Measurements from ENCODE around the gene PHF2. TPM values are rescaled to one million over a fixed set of nuclear protein-coding genes. Genes with fewer than 3 reads are reported as not detected.
A peak's percentile ranks its signal among the peaks of the same experiment; 100 is the strongest.

The PHF2 gene
- total RNA-seq, 1 donor from 2014 or later = 22.9 TPM

DNA sequence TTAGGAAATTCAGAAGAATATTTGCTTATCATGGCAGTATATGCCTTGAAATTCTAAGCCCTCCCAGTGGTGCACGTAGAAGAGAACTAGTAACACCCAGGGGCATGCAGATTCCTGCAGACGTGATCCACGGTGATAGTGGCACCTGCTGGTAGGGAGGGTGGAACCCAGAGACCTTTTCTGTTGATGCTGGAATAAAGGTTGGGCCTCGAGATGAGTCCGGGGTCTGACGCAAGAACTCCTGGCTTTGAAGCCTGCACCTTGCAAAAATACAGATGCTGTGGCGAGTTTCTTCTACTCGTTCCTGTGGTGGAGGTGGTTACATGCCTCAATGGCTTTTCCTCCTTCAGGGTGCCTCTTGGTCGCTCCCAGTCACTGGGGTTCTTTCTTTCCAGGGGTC, 39.5 kb upstream of the PHF2 start:
- Mint-ChIP-seq H3K9me3 (ENCODE audit: unreplicated experiment) (peaks cover 8% of the 10 kb centered on the region), H3K27me3 (ENCODE audit: unreplicated experiment) (peaks cover 12% of the 10 kb centered on the region), H3K36me3 (ENCODE audit: unreplicated experiment) (peaks cover 3% of the 10 kb centered on the region), H3K4me1 (ENCODE audit: low read depth, unreplicated experiment) (peaks cover 27% of the 10 kb centered on the region), H3K4me3 (ENCODE audit: unreplicated experiment) (peak overlapping the region; percentile 43), H3K27ac (ENCODE audit: unreplicated experiment) (peak overlapping the region; percentile 84)
- no peak for DNase-seq
- no peak for TF ChIP-seq CTCF (IDR thresholded peaks at IDR 0.05; ENCODE audit: partially characterized antibody, unreplicated experiment)

GRCh38 chr9:93540305-93540704, 36.1 kb upstream of the PHF2 start:
- no peak for TF ChIP-seq CTCF (IDR thresholded peaks at IDR 0.05; ENCODE audit: partially characterized antibody, unreplicated experiment)
- Mint-ChIP-seq H3K4me1 (ENCODE audit: low read depth, unreplicated experiment) (peaks cover 22% of the 10 kb centered on the region), H3K9me3 (ENCODE audit: unreplicated experiment) (peaks cover 8% of the 10 kb centered on the region), H3K27me3 (ENCODE audit: unreplicated experiment) (peaks cover 10% of the 10 kb centered on the region), H3K36me3 (ENCODE audit: unreplicated experiment) (no peaks in the 10 kb centered on the region), H3K4me3 (ENCODE audit: unreplicated experiment) (no peak overlapping the region), H3K27ac (ENCODE audit: unreplicated experiment) (no peak overlapping the region)
- DNase-seq = no peak

DNA sequence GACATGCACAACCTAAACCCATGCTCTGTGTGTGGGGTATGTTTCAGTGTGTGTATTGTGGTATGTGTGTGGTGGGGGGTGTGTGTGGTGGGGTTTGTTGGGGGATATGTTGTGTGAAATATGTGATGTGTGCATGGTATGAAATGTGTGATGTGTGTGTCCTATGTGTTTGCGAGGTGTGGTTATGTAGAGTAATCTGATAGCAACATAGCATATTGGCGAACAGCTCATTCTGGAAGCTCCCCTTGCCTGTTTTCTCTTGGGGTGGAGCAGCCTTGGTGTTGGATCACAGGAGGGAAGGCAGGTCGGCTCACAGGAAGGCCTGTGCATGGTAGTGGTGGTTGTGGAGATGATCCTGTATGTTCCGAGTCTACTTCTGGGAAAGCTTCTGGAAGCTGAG, 35.4 kb upstream of the PHF2 start:
- no peak for TF ChIP-seq CTCF (IDR thresholded peaks at IDR 0.05; ENCODE audit: partially characterized antibody, unreplicated experiment)
- peaks cover 16% of the 10 kb centered on the region for H3K4me1 Mint-ChIP-seq (ENCODE audit: low read depth, unreplicated experiment)
- no peak overlapping the region for H3K27ac Mint-ChIP-seq (ENCODE audit: unreplicated experiment)
- H3K9me3 Mint-ChIP-seq (ENCODE audit: unreplicated experiment) = peaks cover 5% of the 10 kb centered on the region
- H3K27me3 Mint-ChIP-seq (ENCODE audit: unreplicated experiment) = peaks cover 7% of the 10 kb centered on the region
- no peak overlapping the region for H3K4me3 Mint-ChIP-seq (ENCODE audit: unreplicated experiment)
- no peak for DNase-seq
- H3K36me3 Mint-ChIP-seq (ENCODE audit: unreplicated experiment) = no peaks in the 10 kb centered on the region

GRCh38 chr9:93541581-93542349, 34.6 kb upstream of the PHF2 start:
- TF ChIP-seq CTCF (IDR thresholded peaks at IDR 0.05; ENCODE audit: partially characterized antibody, unreplicated experiment) = no peak
- no peak overlapping the region for H3K27ac Mint-ChIP-seq (ENCODE audit: unreplicated experiment)
- H3K4me3 Mint-ChIP-seq (ENCODE audit: unreplicated experiment) = no peak overlapping the region
- peaks cover under 1% of the 10 kb centered on the region for H3K9me3 Mint-ChIP-seq (ENCODE audit: unreplicated experiment)
- no peak for DNase-seq
- H3K4me1 Mint-ChIP-seq (ENCODE audit: low read depth, unreplicated experiment) = peaks cover 9% of the 10 kb centered on the region
- peaks cover 4% of the 10 kb centered on the region for H3K27me3 Mint-ChIP-seq (ENCODE audit: unreplicated experiment)
- no peaks in the 10 kb centered on the region for H3K36me3 Mint-ChIP-seq (ENCODE audit: unreplicated experiment)

- Mint-ChIP-seq H3K36me3 (ENCODE audit: unreplicated experiment) (no peaks in the 10 kb centered on the region), H3K4me1 (ENCODE audit: low read depth, unreplicated experiment) (peaks cover 7% of the 10 kb centered on the region)
Measured at GRCh38 chr9:93543117-93543516, 33.3 kb upstream of the PHF2 start.

More at GRCh38 chr9:93543117-93543516, 33.3 kb upstream of the PHF2 start:
- Mint-ChIP-seq H3K9me3 (ENCODE audit: unreplicated experiment) (peaks cover 2% of the 10 kb centered on the region), H3K4me3 (ENCODE audit: unreplicated experiment) (no peak overlapping the region), H3K27ac (ENCODE audit: unreplicated experiment) (no peak overlapping the region), H3K27me3 (ENCODE audit: unreplicated experiment) (peaks cover 4% of the 10 kb centered on the region)
- TF ChIP-seq CTCF (IDR thresholded peaks at IDR 0.05; ENCODE audit: partially characterized antibody, unreplicated experiment) = no peak
- no peak for DNase-seq
